Endothelial cell of umbilical vein (primary cell): ENCODE results near the gene NATD1. TPM values are rescaled to one million over a fixed set of nuclear protein-coding genes. Genes with fewer than 3 reads are reported as not detected.

Source experiments
- BruUV-seq: library from RNA; stranded (reverse); fragments of 400-500 nt; replicated peaks from 2 replicates; lab custom pipeline; 2021; lab: Mats Ljungman, UMichigan
- CTCF ChIA-PET: fragments of 300-600, 350-600 bp; sonication (Branson Sonifier 250); formaldehyde crosslinking; loops from one replicate; lab custom pipeline; 2021; ENCODE audit warnings: antibody characterized with exemption, inconsistent platforms; lab: Charles Lee
- POLR2A ChIA-PET: fragments of 300-600, 350-600 bp; sonication (Branson Sonifier 250); formaldehyde crosslinking; loops from one replicate; lab custom pipeline; 2021; ENCODE audit warnings: antibody characterized with exemption, inconsistent platforms; lab: Charles Lee
- DNase-seq: peaks from one replicate; pipeline ENCODE4 v3.0.0-alpha.2; 2011; ENCODE audit warnings: low read depth, low spot score
- FAIRE-seq: peaks from 2 replicates; lab custom pipeline; 2011; peaks lifted over from hg19 to GRCh38; lab: Jason Lieb, UNC
- H2AFZ ChIP-seq: 2 replicates; pipeline ENCODE4 v1.6.0; 2012; ENCODE audit warnings: low read depth, low read length, control low read depth, inconsistent platforms
- H3K27ac ChIP-seq: 2 replicates; pipeline ENCODE4 v1.5.1; 2011; ENCODE audit warnings: low read depth, mild to moderate bottlenecking, control low read depth, low read length, moderate library complexity; ENCODE audit not compliant: insufficient read depth
- H3K27me3 ChIP-seq, 2 experiments: 2 replicates each; pipeline versions ENCODE4 v1.6.0 to v1.6.1; 2011; ENCODE audit warnings: low read length in 2 of 2, mixed read lengths in 1 of 2; ENCODE audit not compliant: control insufficient read depth in 2 of 2, insufficient read depth in 2 of 2
- H3K36me3 ChIP-seq, 2 experiments: 2 replicates in 1 of 2; 3 replicates in 1 of 2; pipeline ENCODE4 v1.5.1; 2011; ENCODE audit warnings: low read length in 2 of 2, mild to moderate bottlenecking in 1 of 2, moderate library complexity in 1 of 2; ENCODE audit not compliant: control insufficient read depth in 2 of 2, insufficient read depth in 2 of 2; ENCODE audit errors: extremely low read depth in 1 of 2
- H3K4me1 ChIP-seq: 3 replicates; pipeline ENCODE4 v1.5.1; 2011; ENCODE audit warnings: mild to moderate bottlenecking, low read length; ENCODE audit not compliant: control insufficient read depth, insufficient read depth; ENCODE audit errors: extremely low read depth
- H3K4me2 ChIP-seq: 2 replicates; pipeline ENCODE4 v1.6.1; 2011; ENCODE audit warnings: low read length, control low read depth, mixed read lengths; ENCODE audit not compliant: insufficient read depth
- H3K4me3 ChIP-seq, 3 experiments: fragments of 200-600 bp in 1 of 3; sonication (generic), shearing (Covaris generic) in 1 of 3; replicated peaks in 1 of 3; 2 replicates each; pipeline ENCODE4 v1.5.1; 2011 to 2016; ENCODE audit warnings: control low read depth in 3 of 3, low read length in 3 of 3, mild to moderate bottlenecking in 2 of 3, inconsistent platforms in 1 of 3, low read depth in 1 of 3, moderate library complexity in 1 of 3; ENCODE audit not compliant: insufficient read depth in 1 of 3
- H3K79me2 ChIP-seq: 2 replicates; pipeline ENCODE4 v1.6.0; 2012; ENCODE audit warnings: low read length, inconsistent platforms; ENCODE audit not compliant: control insufficient read depth, insufficient read depth
- H3K9ac ChIP-seq: replicated peaks from 2 replicates; pipeline ENCODE3; 2011; ENCODE audit warnings: low read length, control low read depth; ENCODE audit not compliant: insufficient read depth; ENCODE audit errors: extremely low read depth
- H3K9me1 ChIP-seq: replicated peaks from 3 replicates; pipeline ENCODE4 v1.6.0; 2011; ENCODE audit warnings: mild to moderate bottlenecking, low read length; ENCODE audit not compliant: control insufficient read depth, insufficient read depth; ENCODE audit errors: extremely low read depth
- H3K9me3 ChIP-seq: replicated peaks from 2 replicates; pipeline ENCODE4 v1.5.1; 2012; ENCODE audit warnings: low read length, inconsistent platforms; ENCODE audit not compliant: control insufficient read depth, insufficient read depth
- H4K20me1 ChIP-seq: replicated peaks from 2 replicates; pipeline ENCODE3; 2011; ENCODE audit warnings: mild to moderate bottlenecking, low read length; ENCODE audit not compliant: control insufficient read depth, insufficient read depth; ENCODE audit errors: extremely low read depth
- EZH2 ChIP-seq: IDR thresholded peaks from 2 replicates; pipeline ENCODE4 v1.6.1; 2012; ENCODE audit warnings: borderline replicate concordance, low read depth, mild to moderate bottlenecking, moderate library complexity, low read length, inconsistent platforms; ENCODE audit not compliant: severe bottlenecking
- FOS ChIP-seq: IDR thresholded peaks from 2 replicates; pipeline ENCODE4 v1.6.1; 2011; ENCODE audit warnings: mild to moderate bottlenecking, low read length, moderate library complexity, borderline replicate concordance; ENCODE audit not compliant: insufficient read depth
- GATA2 ChIP-seq: IDR thresholded peaks from 2 replicates; pipeline ENCODE4 v1.7.0; 2011; ENCODE audit warnings: low read depth, mild to moderate bottlenecking, moderate library complexity, mixed read lengths, low read length; ENCODE audit not compliant: insufficient read length, insufficient read depth
- JUN ChIP-seq: IDR thresholded peaks from 2 replicates; pipeline ENCODE4 v1.6.1; 2011; ENCODE audit warnings: borderline replicate concordance, low read depth; ENCODE audit not compliant: insufficient read length, insufficient read depth
- POLR2AphosphoS5 ChIP-seq: IDR thresholded peaks from 2 replicates; pipeline ENCODE4 v1.6.1; 2012; ENCODE audit warnings: low read depth, mild to moderate bottlenecking, control low read depth, low read length, moderate library complexity; ENCODE audit not compliant: insufficient read depth
- dilution Hi-C: fragments of 300-500 bp; cut with MboI; formaldehyde crosslinking; loops from one replicate; pipeline ENCODE4 v1.15.0; 2019; ENCODE audit warnings: low sequenced_read_pairs; ENCODE audit not compliant: extremely low pct_ligation_motif_present
- intact Hi-C: fragments of 100-400 bp; cut with micrococcal nuclease; formaldehyde crosslinking; loops from one replicate; pipeline ENCODE4 v1.10.0; 2022
- polyA plus RNA-seq, 4 experiments: library from polyadenylated mRNA; depleted of rRNA in 3 of 4; stranded (reverse) in 3 of 4; unstranded in 1 of 4; fragments of >200 nt; gene quantifications; 2 replicates each; pipeline versions ENCODE4 v1.2.1 to v1.2.3, GENCODE V29; 2011 to 2012; ENCODE audit warnings: missing spikeins in 1 of 4
- total RNA-seq: library from RNA; stranded (reverse); gene quantifications from 2 replicates; pipeline ENCODE4 v1.2.3, GENCODE V29; 2021
- TF ChIP-seq, protein P1 (sequence below), 2 donors: IDR thresholded peaks; 1 replicate in 1 of 2; 2 replicates in 1 of 2; pipeline ENCODE4 v1.5.1; 2011; ENCODE audit warnings: low read length in 2 of 2, mild to moderate bottlenecking in 2 of 2, moderate library complexity in 2 of 2, control low read depth in 1 of 2, inconsistent platforms in 1 of 2, low read depth in 1 of 2; ENCODE audit not compliant: insufficient read depth in 1 of 2; ENCODE audit errors: extremely low read depth in 1 of 2
- TF ChIP-seq, protein P2 (sequence below): IDR thresholded peaks from 2 replicates; pipeline ENCODE4 v1.6.1; 2011; ENCODE audit not compliant: insufficient read depth, insufficient read length

The NATD1 gene
- total and polyA plus RNA-seq, 2 donors (not counting 3 experiments of a cell fraction or from before 2014, with no cell fraction given) = 7.0 to 7.2 TPM

DNA sequence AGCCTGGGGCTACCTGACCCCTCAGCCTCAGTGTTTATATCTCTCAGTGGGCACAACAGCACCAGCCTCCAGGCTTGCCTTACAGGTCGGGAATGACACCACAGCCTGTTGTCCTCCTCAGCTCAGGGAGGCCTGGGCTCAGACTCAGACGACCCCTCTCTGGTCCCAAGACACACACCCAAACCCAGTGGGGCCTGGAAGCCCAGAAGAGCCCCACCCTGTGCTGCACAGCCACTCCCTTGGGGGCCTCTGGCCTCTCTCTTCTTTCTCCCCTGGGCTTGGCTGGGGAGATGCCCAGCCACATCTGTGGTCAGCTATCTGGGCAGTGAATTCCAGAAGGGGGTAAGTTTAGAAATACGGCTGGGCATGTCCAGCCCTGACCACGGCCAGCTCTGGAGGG, 2.4 kb downstream of the NATD1 start:
- Histone ChIP-seq H3K36me3 (no peaks in the 10 kb centered on the region), H2AFZ (no peak overlapping the region), H3K9me3 (no peaks in the 10 kb centered on the region), H3K9ac (no peak overlapping the region), H3K79me2 (no peaks in the 10 kb centered on the region), H3K4me2 (no peak overlapping the region), H3K4me3 (no peak overlapping the region), H3K27me3 (no peaks in the 10 kb centered on the region), H3K27ac (no peak overlapping the region), H4K20me1 (no peaks in the 10 kb centered on the region), H3K4me1 (peaks cover 8% of the 10 kb centered on the region), H3K9me1 (no peaks in the 10 kb centered on the region)
- dilution Hi-C loops (no loop called here), intact Hi-C loops (no loop called here)
- POLR2A ChIA-PET = no interaction called here
- no TSS peak for BruUV-seq
- no peak for TF ChIP-seq FOS
- no peak for TF ChIP-seq JUN
- TF ChIP-seq, protein P1, sequence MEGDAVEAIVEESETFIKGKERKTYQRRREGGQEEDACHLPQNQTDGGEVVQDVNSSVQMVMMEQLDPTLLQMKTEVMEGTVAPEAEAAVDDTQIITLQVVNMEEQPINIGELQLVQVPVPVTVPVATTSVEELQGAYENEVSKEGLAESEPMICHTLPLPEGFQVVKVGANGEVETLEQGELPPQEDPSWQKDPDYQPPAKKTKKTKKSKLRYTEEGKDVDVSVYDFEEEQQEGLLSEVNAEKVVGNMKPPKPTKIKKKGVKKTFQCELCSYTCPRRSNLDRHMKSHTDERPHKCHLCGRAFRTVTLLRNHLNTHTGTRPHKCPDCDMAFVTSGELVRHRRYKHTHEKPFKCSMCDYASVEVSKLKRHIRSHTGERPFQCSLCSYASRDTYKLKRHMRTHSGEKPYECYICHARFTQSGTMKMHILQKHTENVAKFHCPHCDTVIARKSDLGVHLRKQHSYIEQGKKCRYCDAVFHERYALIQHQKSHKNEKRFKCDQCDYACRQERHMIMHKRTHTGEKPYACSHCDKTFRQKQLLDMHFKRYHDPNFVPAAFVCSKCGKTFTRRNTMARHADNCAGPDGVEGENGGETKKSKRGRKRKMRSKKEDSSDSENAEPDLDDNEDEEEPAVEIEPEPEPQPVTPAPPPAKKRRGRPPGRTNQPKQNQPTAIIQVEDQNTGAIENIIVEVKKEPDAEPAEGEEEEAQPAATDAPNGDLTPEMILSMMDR (IDR thresholded peaks at IDR 0.05; ENCODE audit: extremely low read depth in 1 of 2, insufficient read depth in 1 of 2, low read depth in 1 of 2, low read length in 2 of 2) = no peak
- TF ChIP-seq, protein P2, sequence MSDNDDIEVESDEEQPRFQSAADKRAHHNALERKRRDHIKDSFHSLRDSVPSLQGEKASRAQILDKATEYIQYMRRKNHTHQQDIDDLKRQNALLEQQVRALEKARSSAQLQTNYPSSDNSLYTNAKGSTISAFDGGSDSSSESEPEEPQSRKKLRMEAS = no peak
- TF ChIP-seq POLR2AphosphoS5 = no peak
- TF ChIP-seq GATA2 = no peak
- TF ChIP-seq EZH2 = no peak
- no peak for FAIRE-seq
- CTCF ChIA-PET = interaction anchor here (2.0 kb wide), 1 partner anchor 11 kb away, joined by 7 read pairs; no protein-coding TSS in a partner anchor
- no peak for DNase-seq
